ENCODE data around the gene OGN.

GRCh38 chr9:92422611-92423338 lies 18.4 kb upstream of the OGN start:
- TF ChIP-seq POLR2AphosphoS5 (IDR thresholded peaks at IDR 0.05; ENCODE audit: insufficient read depth, low read depth, low read length), result no peak
- TF ChIP-seq POLR2A (IDR thresholded peaks at IDR 0.05; ENCODE audit: low read depth, low read length), result no peak
- no peak for TF ChIP-seq CTCF (IDR thresholded peaks at IDR 0.05; ENCODE audit: extremely low read depth in 1 of 2, insufficient read depth in 1 of 2, low read depth in 1 of 2, low read length in 2 of 2)

Measured in endothelial cell of umbilical vein (primary cell).